Esophagus mucosa (tissue), 1 donor: ENCODE measurements around the gene MLX. TPM values are rescaled to one million over a fixed set of nuclear protein-coding genes. Genes with fewer than 3 reads are reported as not detected.

Experiments used
- total RNA-seq: library from RNA; stranded (reverse); gene quantifications from one replicate; pipeline ENCODE4 v1.2.4, GENCODE V29; 2023
- donor health status: DM: yes; HTN: yes; CAD: no.

Gene MLX
- total RNA-seq, 1 donor from 2014 or later = 33.8 TPM

Other genes starting within 250 kb of the MLX start
- gene STAT3, start 178.7 kb upstream of the MLX start, total RNA-seq = 191 TPM
- gene CAVIN1, start 143.8 kb upstream of the MLX start, total RNA-seq = 67.0 TPM
- 40.1 TPM for gene ATP6V0A1, start 108.2 kb upstream of the MLX start, total RNA-seq
- 13.3 TPM for gene NAGLU, start 30.9 kb upstream of the MLX start, total RNA-seq
- 15.7 TPM for gene HSD17B1, start 14.2 kb upstream of the MLX start, total RNA-seq
- gene COASY, start 5.0 kb upstream of the MLX start, total RNA-seq = 67.4 TPM
- 2.9 TPM for gene PSMC3IP, start 10.6 kb downstream of the MLX start, total RNA-seq
- 53.6 TPM for gene RETREG3, start 42.3 kb downstream of the MLX start, total RNA-seq
- 44.4 TPM for gene TUBG1, start 42.6 kb downstream of the MLX start, total RNA-seq
- gene TUBG2, start 92.2 kb downstream of the MLX start, total RNA-seq = 7.3 TPM
- 49.6 TPM for gene PLEKHH3, start 109.9 kb downstream of the MLX start, total RNA-seq
- gene CCR10, start 114.7 kb downstream of the MLX start, total RNA-seq = not detected
- gene CNTNAP1, start 115.4 kb downstream of the MLX start, total RNA-seq = 1.3 TPM
- 14.4 TPM for gene EZH1, start 177.9 kb downstream of the MLX start, total RNA-seq
- gene RAMP2, start 194.1 kb downstream of the MLX start, total RNA-seq = 4.5 TPM
- gene VPS25, start 206.3 kb downstream of the MLX start, total RNA-seq = 70.9 TPM
- 0.40 TPM for gene WNK4, start 213.5 kb downstream of the MLX start, total RNA-seq
- gene COA3, start 231.6 kb downstream of the MLX start, total RNA-seq = 104 TPM
- not detected for gene CNTD1, start 231.8 kb downstream of the MLX start, total RNA-seq